Cardiac fibroblast (primary cell): ENCODE results near the gene PCDH9.
"Not testable (repeated sequence)": the region's sequence is repeated elsewhere in the genome, so short reads cannot be mapped to it uniquely, and the experiment has no call there.

Experiments used
- DNase-seq, 2 donors: peaks; one replicate each; pipeline versions ENCODE4 v3.0.0 to v3.0.0-alpha.2; 2010; ENCODE audit warnings: low read depth in 2 of 2
- H3K4me3 ChIP-seq, 2 donors: replicated peaks in 1 of 2; 1 replicate in 1 of 2; 2 replicates in 1 of 2; pipeline ENCODE4 v1.5.1; 2011; ENCODE audit warnings: low read depth in 2 of 2, low read length in 2 of 2, mild to moderate bottlenecking in 2 of 2, moderate library complexity in 1 of 2
- TF ChIP-seq, protein P1 (sequence below): IDR thresholded peaks from one replicate; pipeline ENCODE4 v1.5.1; 2011; ENCODE audit warnings: low read depth, mild to moderate bottlenecking, low read length, inconsistent platforms

The PCDH9 gene

DNA sequence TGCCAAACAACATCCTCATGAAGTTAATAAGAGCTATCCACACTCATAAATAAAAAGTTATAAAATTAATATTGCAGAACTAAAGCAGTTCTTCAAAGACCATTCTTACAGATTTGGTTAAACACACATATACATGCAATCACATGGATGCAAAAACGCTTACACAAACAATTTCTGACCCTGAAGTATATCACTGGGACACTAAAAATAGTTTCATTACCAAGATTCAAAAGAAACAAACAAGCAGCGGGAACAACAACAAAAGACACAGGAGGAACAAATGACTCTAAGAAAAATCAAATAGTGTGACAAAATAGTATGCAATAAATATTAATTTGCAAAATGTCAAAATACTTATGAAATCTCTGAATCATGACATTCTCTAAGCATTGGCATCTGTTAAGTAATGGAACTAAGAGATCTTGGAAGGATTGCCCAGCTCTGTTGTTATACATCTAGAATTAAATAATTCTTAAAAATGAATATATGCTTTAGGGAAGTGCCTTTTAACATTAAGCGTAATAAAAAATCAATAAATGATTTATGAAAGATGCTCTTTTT lies 132.2 kb downstream of the PCDH9 start:
- H3K4me3 ChIP-seq = no peak overlapping the region
- no peak for DNase-seq
- TF ChIP-seq, protein P1, sequence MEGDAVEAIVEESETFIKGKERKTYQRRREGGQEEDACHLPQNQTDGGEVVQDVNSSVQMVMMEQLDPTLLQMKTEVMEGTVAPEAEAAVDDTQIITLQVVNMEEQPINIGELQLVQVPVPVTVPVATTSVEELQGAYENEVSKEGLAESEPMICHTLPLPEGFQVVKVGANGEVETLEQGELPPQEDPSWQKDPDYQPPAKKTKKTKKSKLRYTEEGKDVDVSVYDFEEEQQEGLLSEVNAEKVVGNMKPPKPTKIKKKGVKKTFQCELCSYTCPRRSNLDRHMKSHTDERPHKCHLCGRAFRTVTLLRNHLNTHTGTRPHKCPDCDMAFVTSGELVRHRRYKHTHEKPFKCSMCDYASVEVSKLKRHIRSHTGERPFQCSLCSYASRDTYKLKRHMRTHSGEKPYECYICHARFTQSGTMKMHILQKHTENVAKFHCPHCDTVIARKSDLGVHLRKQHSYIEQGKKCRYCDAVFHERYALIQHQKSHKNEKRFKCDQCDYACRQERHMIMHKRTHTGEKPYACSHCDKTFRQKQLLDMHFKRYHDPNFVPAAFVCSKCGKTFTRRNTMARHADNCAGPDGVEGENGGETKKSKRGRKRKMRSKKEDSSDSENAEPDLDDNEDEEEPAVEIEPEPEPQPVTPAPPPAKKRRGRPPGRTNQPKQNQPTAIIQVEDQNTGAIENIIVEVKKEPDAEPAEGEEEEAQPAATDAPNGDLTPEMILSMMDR = no peak

DNA sequence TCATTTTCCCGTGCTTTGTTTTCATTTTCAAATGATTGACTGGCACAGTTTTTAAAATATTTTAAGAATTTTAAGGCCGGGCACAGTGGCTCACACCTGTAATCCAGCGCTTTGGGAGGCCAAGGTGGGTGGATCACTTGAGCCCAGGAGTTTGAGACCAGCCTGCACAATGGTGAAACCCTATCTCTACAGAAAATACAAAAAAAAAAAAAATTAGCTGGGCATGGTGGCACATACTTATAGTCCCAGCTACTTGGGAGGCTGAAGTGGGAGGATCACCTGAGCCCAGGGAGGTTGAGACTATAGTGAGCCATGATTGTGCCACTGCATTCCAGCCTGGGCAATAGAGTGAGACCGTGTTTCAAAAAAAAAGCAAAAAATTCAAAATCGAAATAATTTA lies 133.2 kb downstream of the PCDH9 start:
- not testable (repeated sequence) for H3K4me3 ChIP-seq, DNase-seq

DNA sequence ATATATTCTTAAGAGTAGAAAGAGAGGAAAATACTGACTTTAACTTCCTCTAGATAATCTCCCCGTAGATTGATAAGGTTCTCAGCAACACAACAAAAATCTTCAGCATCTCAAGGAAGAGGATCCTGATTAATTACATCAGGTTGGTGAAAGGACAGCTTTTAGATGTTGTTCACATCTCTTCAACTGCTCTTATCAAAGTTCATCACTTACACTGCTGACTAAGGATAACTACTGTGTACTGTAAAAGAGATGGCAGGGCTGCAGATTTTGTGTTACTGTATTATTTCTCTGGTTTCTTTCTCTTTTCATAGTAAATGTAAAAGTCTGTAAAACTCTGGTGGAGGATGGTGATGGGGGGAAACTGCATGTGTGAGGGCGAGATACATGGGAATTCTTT lies 133.7 kb downstream of the PCDH9 start:
- DNase-seq = no peak
- TF ChIP-seq, protein P1 = no peak
- H3K4me3 ChIP-seq = no peak overlapping the region

DNA sequence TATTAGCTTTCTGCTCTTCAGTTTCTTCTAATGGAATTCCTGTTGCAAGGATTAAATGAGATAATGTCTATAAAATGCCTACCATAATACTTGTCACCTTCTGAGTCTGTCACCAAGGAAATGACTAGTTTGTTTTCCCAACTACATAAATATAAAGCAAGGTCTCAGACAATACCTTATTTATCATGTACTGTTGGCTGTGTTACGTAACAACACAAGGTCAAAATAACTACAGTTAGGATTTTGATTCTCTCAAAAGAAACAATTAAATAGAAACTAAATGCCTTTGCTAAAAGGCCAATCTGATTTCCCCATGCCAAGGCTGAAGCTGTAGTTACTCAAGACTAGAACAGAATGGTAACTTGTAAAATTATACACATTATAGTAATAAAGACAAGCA lies 134.5 kb downstream of the PCDH9 start:
- H3K4me3 ChIP-seq = no peak overlapping the region
- TF ChIP-seq, protein P1 = no peak
- DNase-seq = peak; percentile 75 to 81

DNA sequence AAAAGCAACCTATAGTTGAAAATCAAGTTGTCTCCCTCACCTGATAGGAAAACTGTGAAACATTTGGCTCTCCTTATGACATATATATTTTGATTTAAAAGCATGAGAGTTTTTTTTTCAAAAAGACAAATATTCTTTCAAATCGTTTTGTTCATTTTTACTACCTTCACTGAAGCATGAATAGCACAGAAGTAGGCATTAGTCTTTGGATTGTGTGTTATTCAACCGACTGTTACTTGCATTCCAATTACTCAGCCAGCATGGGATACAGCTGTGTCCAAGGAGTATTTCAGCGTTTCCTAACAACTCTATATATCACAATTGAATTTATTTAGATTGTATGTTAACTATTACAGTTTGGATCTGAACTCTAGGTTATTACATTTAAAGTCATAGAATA lies 135.2 kb downstream of the PCDH9 start:
- DNase-seq = peak; percentile 33 to 53
- H3K4me3 ChIP-seq = no peak overlapping the region
- TF ChIP-seq, protein P1 = no peak

DNA sequence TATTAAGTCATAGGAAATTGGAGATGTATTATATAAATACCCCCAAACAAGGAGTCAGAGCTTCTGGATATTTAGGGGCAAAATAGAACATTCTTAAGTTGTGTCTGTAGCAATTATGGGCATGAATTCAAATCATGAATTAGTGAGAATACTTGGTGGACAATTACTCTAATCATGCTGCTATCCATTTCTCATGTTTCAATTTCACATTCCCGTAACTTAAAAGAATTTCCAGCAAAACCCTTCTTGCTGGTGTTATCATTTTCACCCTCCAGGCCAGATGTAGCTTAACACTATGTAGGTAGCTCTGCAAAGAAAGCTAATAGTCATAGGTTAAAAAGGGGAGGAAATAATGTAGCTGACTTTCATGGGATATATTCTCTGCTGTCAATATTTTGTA lies 136.1 kb downstream of the PCDH9 start:
- DNase-seq = no peak
- TF ChIP-seq, protein P1 = no peak
- H3K4me3 ChIP-seq = no peak overlapping the region

DNA sequence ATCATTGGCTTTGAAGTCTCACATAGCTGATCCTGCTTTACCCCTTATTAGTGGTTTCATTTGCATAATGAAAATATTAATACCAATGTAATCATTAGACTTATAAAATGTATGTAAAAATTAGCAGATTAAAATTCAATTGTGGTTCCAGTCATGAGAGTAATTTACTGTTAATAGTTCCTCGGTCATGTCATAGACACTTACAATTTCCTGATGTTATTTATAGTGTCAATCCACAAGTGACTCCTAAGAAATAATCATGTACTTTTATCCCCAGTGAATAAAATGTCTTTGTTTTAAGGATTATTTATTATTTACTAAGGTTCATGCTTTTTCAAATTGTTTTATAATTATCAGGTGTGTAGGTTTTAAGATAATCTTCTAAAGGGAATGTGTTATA lies 138.5 kb downstream of the PCDH9 start:
- H3K4me3 ChIP-seq = no peak overlapping the region
- no peak for DNase-seq
- TF ChIP-seq, protein P1 = no peak
